NT2/D1 (cell line): ENCODE results near the gene GRIPAP1.

Experiments used
- DNase-seq: peaks from one replicate; pipeline ENCODE4 v3.0.0-alpha.2; 2011; ENCODE audit warnings: low read depth, low spot score
- H3K27me3 ChIP-seq: 2 replicates; pipeline ENCODE4 v1.6.0; 2011; ENCODE audit warnings: mild to moderate bottlenecking; ENCODE audit not compliant: insufficient read length, insufficient read depth
- H3K36me3 ChIP-seq: 2 replicates; pipeline ENCODE4 v1.6.1; 2011; ENCODE audit warnings: mild to moderate bottlenecking, low read length, mixed read lengths; ENCODE audit not compliant: insufficient read depth, insufficient read length
- H3K4me1 ChIP-seq: 2 replicates; pipeline ENCODE4 v1.5.1; 2011; ENCODE audit not compliant: insufficient read depth, insufficient read length
- H3K4me3 ChIP-seq: 2 replicates; pipeline ENCODE4 v1.5.1; 2011; ENCODE audit warnings: low read depth; ENCODE audit not compliant: insufficient read length
- H3K9ac ChIP-seq: 2 replicates; pipeline ENCODE4 v1.6.0; 2011; ENCODE audit warnings: low read depth; ENCODE audit not compliant: insufficient read length
- H3K9me3 ChIP-seq: 2 replicates; pipeline ENCODE4 v1.5.1; 2011; ENCODE audit warnings: mild to moderate bottlenecking, low read length; ENCODE audit not compliant: insufficient read depth
- SUZ12 ChIP-seq: IDR thresholded peaks from 2 replicates; pipeline ENCODE4 v1.6.1; 2011; ENCODE audit not compliant: insufficient read length, insufficient read depth; ENCODE audit errors: extremely low read depth
- YY1 ChIP-seq: IDR thresholded peaks from 2 replicates; pipeline ENCODE4 v1.6.1; 2011; ENCODE audit not compliant: insufficient read length, insufficient read depth
- ZNF274 ChIP-seq: IDR thresholded peaks from 2 replicates; pipeline ENCODE4 v1.6.1; 2011; ENCODE audit warnings: mild to moderate bottlenecking, low read depth, low read length

Gene GRIPAP1

DNA sequence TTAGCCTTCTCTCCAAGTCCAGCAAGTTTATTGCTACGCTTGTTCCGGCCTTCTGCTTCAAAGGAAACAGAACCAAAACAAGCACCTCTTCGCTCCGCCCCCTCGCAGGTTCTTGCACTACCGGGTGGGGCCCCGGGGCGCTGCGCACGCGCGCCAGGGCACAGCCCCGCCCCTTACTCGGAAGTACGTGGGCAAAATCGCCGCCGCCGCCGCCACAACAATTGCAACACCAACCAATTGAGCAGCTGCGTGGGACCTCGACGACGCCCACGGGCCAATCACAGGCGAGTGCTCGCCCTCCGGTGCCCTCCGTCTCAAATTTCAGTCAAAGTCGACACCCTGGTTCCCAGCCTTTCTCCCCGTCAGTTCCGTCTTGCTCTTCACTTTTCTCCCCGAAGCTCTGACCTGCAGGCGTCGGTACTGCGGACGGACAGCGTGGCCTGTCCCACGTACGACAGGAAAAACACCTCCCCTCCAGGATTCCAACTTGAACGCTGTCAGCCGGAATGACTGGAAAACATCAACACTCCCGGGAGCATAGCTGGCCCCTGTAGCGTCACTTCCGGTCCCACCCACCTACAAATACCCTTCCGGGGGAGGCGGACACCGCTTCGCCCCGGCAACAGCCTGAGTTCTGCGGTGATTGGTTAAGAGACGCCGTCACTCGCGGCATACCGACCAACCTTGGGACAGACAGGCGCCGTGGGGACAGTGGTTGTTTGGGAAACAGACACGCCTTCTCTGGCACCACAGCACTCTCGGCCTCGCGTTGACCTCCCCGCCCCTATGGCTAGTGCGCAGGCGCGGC is 44.0 kb downstream of the GRIPAP1 start:
- TF ChIP-seq SUZ12 (no peak), ZNF274 (no peak), YY1 (no peak)
- Histone ChIP-seq H3K4me3 (peak overlapping the region; percentile 81), H3K9ac (peak overlapping the region; percentile 79), H3K9me3 (no peaks in the 10 kb centered on the region), H3K27me3 (no peaks in the 10 kb centered on the region), H3K4me1 (peaks cover 12% of the 10 kb centered on the region), H3K36me3 (peaks cover 42% of the 10 kb centered on the region)
- DNase-seq: peak; percentile 97

- Histone ChIP-seq H3K9me3 (no peaks in the 10 kb centered on the region), H3K4me3 (peak within 1 kb of the TSS; percentile 81), H3K9ac (peak within 1 kb of the TSS; percentile 87), H3K36me3 (peaks cover 45% of the 10 kb centered on the region), H3K4me1 (peaks cover 10% of the 10 kb centered on the region), H3K27me3 (no peaks in the 10 kb centered on the region)
- no peak for DNase-seq
- TF ChIP-seq SUZ12: no peak
- TF ChIP-seq ZNF274: no peak
- TF ChIP-seq YY1: no peak
Observed at GRCh38 chrX:48957477-48957826, 44.6 kb downstream of the GRIPAP1 start, which contains the start of gene OTUD5. Gene OTUD5 (minus strand): TSS chrX:48957607. CDS start chrX:48957570, 37 bp downstream.

DNA sequence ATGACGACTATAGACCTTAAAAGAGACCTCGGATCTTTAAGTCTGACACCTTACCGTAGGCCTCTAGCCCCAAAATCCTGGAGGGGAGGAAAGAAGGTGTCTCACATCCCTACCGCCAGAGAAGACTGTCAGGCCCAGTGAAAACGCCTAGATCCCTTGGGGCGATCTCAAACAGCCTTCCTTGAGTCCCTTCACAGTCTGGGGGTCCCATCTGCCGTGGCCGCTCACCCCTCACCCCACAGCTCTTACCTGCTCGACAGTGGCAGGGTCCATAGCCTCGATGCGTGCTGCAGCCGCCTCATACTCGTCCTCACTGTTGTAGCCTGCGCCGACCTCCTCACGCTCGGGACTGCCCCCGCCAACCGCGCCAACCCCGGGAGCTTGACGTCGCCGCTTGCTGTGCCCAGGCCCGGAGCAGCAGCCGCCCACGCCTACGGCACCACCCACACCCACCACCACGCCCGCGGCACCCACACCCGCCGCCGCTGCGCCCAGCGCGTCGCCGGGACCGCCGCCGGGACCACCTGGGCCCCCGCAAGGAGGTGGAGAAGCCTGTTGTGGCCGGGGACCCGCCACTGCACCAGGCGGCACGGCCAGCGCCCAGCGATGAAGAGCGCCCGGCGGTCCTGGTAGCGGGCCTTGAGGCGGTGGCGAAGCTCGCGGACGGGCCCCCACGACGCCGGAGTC is 45.2 kb downstream of the GRIPAP1 start:
- DNase-seq: no peak
- H3K4me3 ChIP-seq: peak overlapping the region; percentile 69
- no peaks in the 10 kb centered on the region for H3K9me3 ChIP-seq
- no peaks in the 10 kb centered on the region for H3K27me3 ChIP-seq
- peaks cover 6% of the 10 kb centered on the region for H3K4me1 ChIP-seq
- H3K9ac ChIP-seq: peak overlapping the region; percentile 87
- no peak for TF ChIP-seq YY1
- no peak for TF ChIP-seq SUZ12
- TF ChIP-seq ZNF274: no peak
- H3K36me3 ChIP-seq: peaks cover 49% of the 10 kb centered on the region

- no peaks in the 10 kb centered on the region for H3K27me3 ChIP-seq
- no peak overlapping the region for H3K4me3 ChIP-seq
- TF ChIP-seq YY1 (no peak), SUZ12 (no peak)
- no peak for DNase-seq
- peaks cover 57% of the 10 kb centered on the region for H3K36me3 ChIP-seq
- no peaks in the 10 kb centered on the region for H3K9me3 ChIP-seq
- peaks cover 3% of the 10 kb centered on the region for H3K4me1 ChIP-seq
- H3K9ac ChIP-seq: no peak overlapping the region
Observed at GRCh38 chrX:48948589-48948988, 53.5 kb downstream of the GRIPAP1 start.

- H3K4me1 ChIP-seq: peaks cover 9% of the 10 kb centered on the region
- DNase-seq: no peak
- H3K4me3 ChIP-seq: no peak overlapping the region
- TF ChIP-seq YY1: no peak
- no peak for TF ChIP-seq SUZ12
- TF ChIP-seq ZNF274: no peak
- no peaks in the 10 kb centered on the region for H3K27me3 ChIP-seq
- H3K9ac ChIP-seq: no peak overlapping the region
- peaks cover 61% of the 10 kb centered on the region for H3K36me3 ChIP-seq
- H3K9me3 ChIP-seq: no peaks in the 10 kb centered on the region
Observed at GRCh38 chrX:48945517-48946348, 56.3 kb downstream of the GRIPAP1 start.

- Histone ChIP-seq H3K36me3 (peaks cover 71% of the 10 kb centered on the region), H3K4me3 (no peak overlapping the region), H3K9me3 (no peaks in the 10 kb centered on the region), H3K4me1 (peaks cover 8% of the 10 kb centered on the region), H3K27me3 (no peaks in the 10 kb centered on the region), H3K9ac (no peak overlapping the region)
- no peak for DNase-seq
- TF ChIP-seq ZNF274 (no peak), SUZ12 (no peak)
Observed at GRCh38 chrX:48942895-48943294, 59.2 kb downstream of the GRIPAP1 start.

GRCh38 chrX:48940404-48940955 is 61.6 kb downstream of the GRIPAP1 start:
- Histone ChIP-seq H3K9ac (no peak overlapping the region), H3K36me3 (peaks cover 66% of the 10 kb centered on the region)
- DNase-seq: no peak

More at GRCh38 chrX:48940404-48940955, 61.6 kb downstream of the GRIPAP1 start:
- Histone ChIP-seq H3K4me3 (no peak overlapping the region), H3K27me3 (no peaks in the 10 kb centered on the region), H3K9me3 (no peaks in the 10 kb centered on the region), H3K4me1 (peaks cover 13% of the 10 kb centered on the region)
- TF ChIP-seq SUZ12: no peak
- TF ChIP-seq YY1: no peak
- TF ChIP-seq ZNF274: no peak
